HG03460 (cell line): Measurements from ENCODE around the gene SAMD5.

ENCODE experiments used
- ATAC-seq: cut with Tn5 transposase; IDR thresholded peaks from one replicate; pipeline ENCODE4 v1.9.1; 2021; ENCODE audit not compliant: unreplicated experiment

SAMD5 gene

DNA sequence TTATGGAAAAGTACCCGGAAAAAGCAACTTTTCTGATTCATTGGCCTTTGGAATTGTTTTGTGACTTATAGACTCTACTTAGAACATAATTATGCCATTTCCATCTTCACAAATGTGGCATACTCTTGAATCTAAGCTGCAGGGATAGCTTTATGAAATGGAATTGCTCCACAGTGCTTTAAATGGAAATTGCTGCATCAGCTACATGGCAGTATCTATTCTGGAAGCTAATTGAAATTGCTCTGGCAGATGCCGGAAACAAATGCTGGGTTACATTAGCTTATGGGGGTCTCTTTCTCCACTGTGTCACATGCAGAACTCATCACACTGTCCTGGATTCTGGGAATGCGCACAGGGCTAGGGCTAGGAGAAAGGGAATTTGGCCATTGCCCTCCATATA is 108.9 kb downstream of the SAMD5 start:
- no peak for ATAC-seq

DNA sequence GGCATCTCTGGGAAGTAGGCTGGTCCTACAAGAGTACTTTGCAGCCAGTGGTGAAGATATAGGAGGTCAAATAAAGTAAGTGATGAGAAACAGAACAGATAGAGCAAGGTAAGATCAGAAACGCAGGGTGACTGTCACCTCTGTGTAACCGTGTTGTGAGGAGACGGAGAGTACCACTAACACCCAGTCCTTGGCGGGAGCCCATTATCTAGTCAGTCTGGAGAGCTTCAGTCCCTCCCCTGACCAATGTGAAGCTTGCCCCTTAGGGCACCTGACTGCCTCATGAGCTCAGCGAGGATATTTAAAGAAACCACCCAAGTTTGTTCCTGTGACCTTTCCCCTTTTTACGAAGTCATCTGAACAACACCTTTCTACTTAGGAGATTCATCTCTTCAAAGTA is 110.0 kb downstream of the SAMD5 start:
- ATAC-seq, result no peak

DNA sequence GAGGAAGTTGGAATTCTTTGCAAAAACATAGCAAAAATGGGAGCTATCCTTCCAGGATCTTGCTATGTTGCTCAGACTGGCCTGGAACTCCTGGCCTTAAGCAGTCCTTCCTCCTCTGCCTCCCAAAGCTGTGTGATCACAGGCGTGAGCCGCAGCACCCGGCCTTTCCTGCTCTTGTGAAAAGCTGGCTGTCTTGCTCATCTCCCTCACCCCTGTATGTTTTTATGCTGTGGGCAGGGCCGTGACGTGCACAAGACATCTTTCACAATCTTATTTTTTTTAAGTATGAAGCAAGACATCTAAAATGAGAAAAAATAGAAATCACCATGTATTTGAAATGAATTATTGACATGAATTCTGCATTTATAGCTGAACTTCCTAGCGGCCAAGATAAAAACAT is 110.4 kb downstream of the SAMD5 start:
- no peak for ATAC-seq
